Measurements from ENCODE around the gene SLC18A2. TPM values are rescaled to one million over a fixed set of nuclear protein-coding genes. Genes with fewer than 3 reads are reported as not detected.

Gene SLC18A2
- total and polyA plus RNA-seq, 2 donors (not counting 3 experiments of a cell fraction or from before 2014, with no cell fraction given): not detected

DNA sequence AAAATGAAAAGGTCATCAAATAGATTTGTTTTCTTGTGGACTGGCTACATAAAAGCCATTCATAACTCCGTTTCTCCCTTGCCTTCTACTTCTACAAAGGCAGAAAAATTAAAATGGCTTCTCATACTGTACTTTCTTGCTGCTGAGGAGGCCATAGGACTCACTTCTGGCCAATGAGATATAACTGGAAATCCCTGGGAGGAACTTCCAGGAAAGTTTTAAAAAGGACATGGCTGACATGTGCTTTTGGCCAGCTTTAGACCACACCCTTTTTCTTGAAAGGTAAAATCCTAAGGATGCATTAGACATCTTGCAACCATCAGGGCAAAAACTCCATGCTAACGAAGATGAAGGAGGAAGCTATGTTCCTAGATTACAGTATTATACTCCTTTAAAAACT lies 75.8 kb downstream of the SLC18A2 start:
- DNase-seq (ENCODE audit: low read depth, low spot score): no peak
- no peaks in the 10 kb centered on the region for H3K36me3 ChIP-seq (ENCODE audit: control insufficient read depth in 2 of 2, extremely low read depth in 1 of 2, insufficient read depth in 2 of 2, low read length in 2 of 2)
- H4K20me1 ChIP-seq (replicated peaks; ENCODE audit: control insufficient read depth, extremely low read depth, insufficient read depth, low read length): peaks cover 3% of the 10 kb centered on the region
- no peak for TF ChIP-seq FOS (IDR thresholded peaks at IDR 0.05; ENCODE audit: borderline replicate concordance, insufficient read depth, low read length)
- no peak for TF ChIP-seq GATA2 (IDR thresholded peaks at IDR 0.05; ENCODE audit: insufficient read depth, insufficient read length, low read depth, low read length)
- TF ChIP-seq EZH2 (IDR thresholded peaks at IDR 0.05; ENCODE audit: borderline replicate concordance, low read depth, low read length, severe bottlenecking): no peak
- TF ChIP-seq MYC (IDR thresholded peaks at IDR 0.05; ENCODE audit: low read depth, low read length): no peak
- no peak for TF ChIP-seq JUN (IDR thresholded peaks at IDR 0.05; ENCODE audit: borderline replicate concordance, insufficient read depth, insufficient read length, low read depth)
- no peak for TF ChIP-seq POLR2AphosphoS5 (IDR thresholded peaks at IDR 0.05; ENCODE audit: insufficient read depth, low read depth, low read length)
- TF ChIP-seq, protein P1, sequence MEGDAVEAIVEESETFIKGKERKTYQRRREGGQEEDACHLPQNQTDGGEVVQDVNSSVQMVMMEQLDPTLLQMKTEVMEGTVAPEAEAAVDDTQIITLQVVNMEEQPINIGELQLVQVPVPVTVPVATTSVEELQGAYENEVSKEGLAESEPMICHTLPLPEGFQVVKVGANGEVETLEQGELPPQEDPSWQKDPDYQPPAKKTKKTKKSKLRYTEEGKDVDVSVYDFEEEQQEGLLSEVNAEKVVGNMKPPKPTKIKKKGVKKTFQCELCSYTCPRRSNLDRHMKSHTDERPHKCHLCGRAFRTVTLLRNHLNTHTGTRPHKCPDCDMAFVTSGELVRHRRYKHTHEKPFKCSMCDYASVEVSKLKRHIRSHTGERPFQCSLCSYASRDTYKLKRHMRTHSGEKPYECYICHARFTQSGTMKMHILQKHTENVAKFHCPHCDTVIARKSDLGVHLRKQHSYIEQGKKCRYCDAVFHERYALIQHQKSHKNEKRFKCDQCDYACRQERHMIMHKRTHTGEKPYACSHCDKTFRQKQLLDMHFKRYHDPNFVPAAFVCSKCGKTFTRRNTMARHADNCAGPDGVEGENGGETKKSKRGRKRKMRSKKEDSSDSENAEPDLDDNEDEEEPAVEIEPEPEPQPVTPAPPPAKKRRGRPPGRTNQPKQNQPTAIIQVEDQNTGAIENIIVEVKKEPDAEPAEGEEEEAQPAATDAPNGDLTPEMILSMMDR (IDR thresholded peaks at IDR 0.05; ENCODE audit: extremely low read depth in 1 of 2, insufficient read depth in 1 of 2, low read depth in 1 of 2, low read length in 2 of 2): no peak
- TF ChIP-seq, protein P2, sequence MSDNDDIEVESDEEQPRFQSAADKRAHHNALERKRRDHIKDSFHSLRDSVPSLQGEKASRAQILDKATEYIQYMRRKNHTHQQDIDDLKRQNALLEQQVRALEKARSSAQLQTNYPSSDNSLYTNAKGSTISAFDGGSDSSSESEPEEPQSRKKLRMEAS (IDR thresholded peaks at IDR 0.05; ENCODE audit: insufficient read depth, insufficient read length): no peak
- TF ChIP-seq POLR2A (IDR thresholded peaks at IDR 0.05; ENCODE audit: low read depth, low read length): no peak
- BruUV-seq (replicated peaks): no TSS peak
- no peak overlapping the region for H2AFZ ChIP-seq (ENCODE audit: low read depth, low read length)
- no peak for FAIRE-seq
- no peaks in the 10 kb centered on the region for H3K9me1 ChIP-seq (replicated peaks; ENCODE audit: control insufficient read depth, extremely low read depth, insufficient read depth, low read length)
- no peaks in the 10 kb centered on the region for H3K4me1 ChIP-seq (ENCODE audit: control insufficient read depth, extremely low read depth, insufficient read depth, low read length)
- no peak overlapping the region for H3K4me2 ChIP-seq (ENCODE audit: insufficient read depth, low read length)
- H3K9me3 ChIP-seq (replicated peaks; ENCODE audit: control insufficient read depth, insufficient read depth, low read length): no peaks in the 10 kb centered on the region
- no peak overlapping the region for H3K27ac ChIP-seq (ENCODE audit: insufficient read depth, low read depth, low read length)
- no peak overlapping the region for H3K9ac ChIP-seq (replicated peaks; ENCODE audit: extremely low read depth, insufficient read depth, low read length)
- intact Hi-C loops (cut with micrococcal nuclease): no loop called here
- CTCF ChIA-PET: interaction anchor here (7.8 kb wide), 1 partner anchor 99 kb away, joined by 240 read pairs; no protein-coding TSS in a partner anchor
- H3K4me3 ChIP-seq (replicated peaks in 1 of 3; ENCODE audit: insufficient read depth in 1 of 3, low read depth in 1 of 3, low read length in 3 of 3): no peak overlapping the region
- H3K27me3 ChIP-seq (ENCODE audit: control insufficient read depth in 2 of 2, insufficient read depth in 2 of 2, low read length in 2 of 2): no peaks in the 10 kb centered on the region
- H3K79me2 ChIP-seq (ENCODE audit: control insufficient read depth, insufficient read depth, low read length): peaks cover 9% of the 10 kb centered on the region
- dilution Hi-C loops (cut with MboI; ENCODE audit: extremely low pct_ligation_motif_present, low sequenced_read_pairs): no loop called here
- POLR2A ChIA-PET: no interaction called here

Data from endothelial cell of umbilical vein (primary cell).